GM19455 (cell line): Measurements from ENCODE around the gene PPA2.

ENCODE experiments used
- ATAC-seq: cut with Tn5 transposase; IDR thresholded peaks from one replicate; pipeline ENCODE4 v1.9.1; 2021; ENCODE audit not compliant: unreplicated experiment

The PPA2 gene

GRCh38 chr4:105327222-105327621 lies 146.6 kb downstream of the PPA2 start:
- ATAC-seq: no peak
